Esophagus muscularis mucosa (tissue), 3 donors: ENCODE data around the gene ZNF280A.

ENCODE experiments used
- CTCF ChIP-seq, 3 experiments: fragments of 200-600 bp in 2 of 3; fragments of 450-650 bp in 1 of 3; sonication (generic) in 2 of 3; IDR thresholded peaks; one replicate each; pipeline ENCODE4 v1.5.1; 2017 to 2019; ENCODE audit warnings: antibody characterized with exemption in 3 of 3, mild to moderate bottlenecking in 2 of 3, moderate library complexity in 1 of 3
- POLR2A ChIP-seq: fragments of 450-650 bp; IDR thresholded peaks from one replicate; pipeline ENCODE4 v1.6.1; 2017; ENCODE audit warnings: antibody characterized with exemption, moderate library complexity, mild to moderate bottlenecking, low read depth

- TF ChIP-seq CTCF (IDR thresholded peaks at IDR 0.05) = no peak
- TF ChIP-seq POLR2A = no peak
Measured at GRCh38 chr22:22467112-22467511, 53.0 kb downstream of the ZNF280A start.
